KG1 (cell line): ENCODE measurements around the gene MMRN2.
"Not testable (repeated sequence)": the region's sequence is repeated elsewhere in the genome, so short reads cannot be mapped to it uniquely, and the experiment has no call there.

ENCODE experiments used
- DNase-seq: peaks from one replicate; lab custom pipeline; 2025; lab: John Stamatoyannopoulos, UW

The MMRN2 gene

DNA sequence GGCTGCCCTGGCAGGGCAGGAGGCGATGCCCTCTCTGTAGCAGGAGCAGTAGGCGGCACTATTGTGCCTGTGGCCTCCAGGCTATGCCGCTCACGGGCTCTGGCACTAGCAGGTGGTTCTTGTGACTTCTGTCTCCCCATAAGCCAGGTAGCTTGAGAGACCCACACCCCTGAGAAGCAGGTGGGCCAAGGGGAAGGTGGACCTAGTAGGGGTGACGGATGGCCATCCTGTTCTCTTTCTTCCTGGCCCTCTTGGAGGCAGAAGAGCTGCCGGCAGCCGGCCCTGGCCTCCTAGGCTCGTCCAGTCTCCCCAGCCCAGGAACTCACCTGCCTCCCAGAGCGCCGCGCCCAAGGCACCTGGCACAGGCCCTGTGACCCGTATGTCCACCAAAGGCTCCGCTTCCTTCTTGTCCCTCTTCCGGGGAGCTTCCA is 15.4 kb downstream of the MMRN2 start:
- DNase-seq = no peak

- DNase-seq = no peak
These were observed 16.0 kb downstream of the MMRN2 start for GRCh38 chr10:86941426-86941825.

DNA sequence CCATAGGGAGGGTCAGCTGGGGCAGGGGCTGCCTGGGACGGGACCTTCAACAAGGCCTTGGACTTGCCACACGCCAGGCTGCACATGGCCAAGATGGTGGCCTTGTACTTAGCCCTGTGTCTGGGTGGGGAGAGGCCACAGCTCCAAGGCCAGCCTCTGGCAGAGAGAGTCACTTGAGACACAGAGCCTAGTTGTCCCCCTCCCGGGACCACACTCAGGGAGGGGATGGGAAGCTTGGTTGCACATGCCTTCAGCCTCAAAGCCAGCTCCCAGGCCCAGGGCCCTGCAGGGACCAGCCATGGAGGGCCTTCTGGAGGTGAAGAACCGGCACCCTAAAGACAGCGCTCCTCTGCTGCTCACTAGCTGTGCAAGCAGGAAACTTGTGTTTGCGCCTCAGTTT is 16.7 kb downstream of the MMRN2 start:
- no peak for DNase-seq

GRCh38 chr10:86940076-86940475 is 17.3 kb downstream of the MMRN2 start:
- DNase-seq = not testable (repeated sequence)

DNA sequence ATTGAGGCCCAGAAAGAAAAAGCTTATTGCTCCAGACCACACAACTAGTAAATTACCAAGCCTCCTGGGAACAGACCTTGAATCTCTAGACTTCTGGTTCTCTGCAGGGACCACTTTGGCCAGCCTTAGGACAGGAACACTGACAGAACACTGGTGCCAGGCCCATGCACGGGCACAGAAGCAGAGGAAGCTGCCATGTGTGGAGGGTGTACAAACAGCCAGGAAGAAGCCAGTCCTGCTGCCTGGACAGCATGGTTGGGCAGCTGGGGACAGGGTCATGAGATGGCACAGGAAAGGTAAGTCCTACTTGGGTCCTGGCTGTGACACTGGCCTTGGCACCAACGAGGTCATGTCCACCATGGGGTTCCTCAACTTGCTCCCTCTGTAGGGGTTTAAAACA is 19.2 kb downstream of the MMRN2 start:
- no peak for DNase-seq

DNA sequence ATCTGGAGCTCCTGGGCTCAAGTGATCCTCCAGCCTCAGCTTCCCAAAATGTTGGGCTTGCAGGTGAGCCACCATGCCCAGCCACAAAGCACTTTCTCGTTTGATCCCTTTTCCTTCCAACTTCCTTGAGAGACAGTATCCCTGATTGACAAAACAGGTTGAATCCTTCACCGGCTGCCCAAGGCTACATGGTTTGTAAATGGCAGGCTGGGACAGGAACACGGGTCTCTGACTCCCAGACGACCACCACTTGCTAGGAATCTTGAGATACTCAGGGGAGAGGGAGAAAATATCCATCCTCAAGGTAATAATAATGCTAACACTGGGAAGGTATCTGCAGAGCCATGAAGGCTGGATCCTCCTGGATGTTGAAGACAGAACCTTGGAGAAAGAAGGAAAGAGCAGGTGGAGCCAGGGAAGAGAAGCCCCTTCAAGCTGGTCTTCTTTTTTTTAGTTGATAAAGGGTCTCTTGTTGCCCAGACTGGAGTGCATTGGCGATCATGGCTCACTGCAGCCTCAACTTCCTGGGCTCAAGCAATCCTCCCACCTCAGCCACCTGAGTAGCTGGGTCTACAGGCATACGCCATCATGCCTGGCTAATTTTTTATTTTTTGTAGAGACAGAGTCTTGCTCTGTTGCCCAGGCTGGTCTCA is 19.8 kb downstream of the MMRN2 start:
- no peak for DNase-seq

DNA sequence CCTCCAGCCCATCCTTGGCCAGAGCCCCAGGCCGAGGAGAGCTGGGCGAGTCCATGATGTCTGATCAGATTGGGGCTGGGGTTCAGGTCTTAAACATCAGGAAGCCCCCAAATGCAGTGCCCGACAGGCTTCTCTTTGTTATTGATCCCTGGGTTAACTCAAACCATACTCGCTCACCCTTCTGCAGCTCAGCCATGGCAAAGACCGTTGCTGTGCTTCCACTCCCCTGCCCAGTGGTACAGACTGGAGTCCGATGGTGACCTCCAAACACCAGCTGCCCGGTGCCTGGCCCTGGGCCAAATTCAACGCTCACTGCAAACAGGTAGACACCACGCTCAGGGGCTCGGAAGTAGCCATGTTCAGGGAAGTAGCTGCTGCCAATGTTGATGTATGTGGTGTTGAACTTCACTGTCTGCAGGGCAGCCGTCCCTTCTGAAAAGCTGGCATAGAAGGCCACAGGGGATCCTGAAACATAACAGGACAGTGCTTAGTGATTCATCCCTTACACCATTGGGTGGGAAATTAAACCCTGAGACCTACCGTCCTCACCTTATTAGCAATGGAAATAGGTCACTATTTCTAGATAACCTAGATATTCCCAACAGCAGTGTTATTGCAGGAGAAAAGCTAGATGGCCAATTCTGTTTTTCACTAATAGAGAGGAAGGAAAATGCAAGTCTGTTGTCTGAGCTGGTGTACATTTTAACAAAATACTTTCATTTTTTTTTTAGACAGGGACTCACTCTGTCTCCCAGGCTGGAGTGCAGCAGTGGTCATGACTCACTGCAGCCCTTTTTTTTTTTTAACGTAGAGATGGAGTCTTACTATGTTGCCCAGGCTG is 20.5 kb downstream of the MMRN2 start:
- no peak for DNase-seq

DNA sequence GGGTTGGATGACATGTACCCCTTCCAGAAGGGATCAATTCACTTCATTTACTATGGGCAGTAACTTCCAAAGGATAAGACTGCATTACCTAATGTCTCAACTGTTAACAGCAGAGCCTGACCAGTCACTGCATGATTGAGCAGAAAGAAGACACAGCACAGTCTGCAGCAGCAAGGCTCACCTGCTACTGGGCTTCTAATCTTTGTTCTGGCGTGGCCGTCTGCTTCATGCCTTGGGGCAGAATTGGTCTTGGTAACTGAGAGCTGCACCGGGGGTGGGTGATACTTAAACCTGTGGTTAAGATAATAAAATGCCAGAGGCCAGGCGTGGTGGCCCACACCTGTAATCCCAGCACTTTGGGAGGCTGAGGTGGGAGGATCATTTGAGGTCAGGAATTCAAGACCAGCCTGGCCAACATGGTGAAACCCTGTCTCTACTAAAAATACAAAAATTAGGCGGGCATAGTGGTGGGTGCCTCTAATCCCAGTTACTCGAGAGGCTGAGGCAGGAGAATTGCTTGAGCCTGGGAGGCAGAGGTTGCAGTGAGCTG is 23.2 kb downstream of the MMRN2 start:
- DNase-seq = not testable (repeated sequence)

- no peak for DNase-seq
These were observed 24.7 kb downstream of the MMRN2 start for GRCh38 chr10:86932674-86933073.

DNA sequence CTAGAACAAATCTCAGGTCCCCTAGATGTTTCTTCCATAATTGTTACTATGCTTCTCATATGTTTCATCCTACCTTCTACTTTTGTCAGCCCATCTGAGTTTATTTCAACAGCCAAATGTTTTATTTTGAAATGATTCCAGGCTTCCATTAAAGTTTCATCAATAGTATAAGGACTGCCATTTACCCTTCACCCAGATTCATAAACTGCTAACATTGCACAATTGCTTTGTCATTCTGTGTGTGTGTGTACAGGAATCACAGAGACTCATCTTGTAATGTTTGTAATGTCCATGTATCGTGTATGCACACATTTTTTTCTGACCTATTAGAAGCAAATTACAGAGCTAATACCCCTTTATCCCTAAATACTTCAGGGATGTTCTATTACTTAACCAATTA is 25.5 kb downstream of the MMRN2 start:
- DNase-seq = no peak

DNA sequence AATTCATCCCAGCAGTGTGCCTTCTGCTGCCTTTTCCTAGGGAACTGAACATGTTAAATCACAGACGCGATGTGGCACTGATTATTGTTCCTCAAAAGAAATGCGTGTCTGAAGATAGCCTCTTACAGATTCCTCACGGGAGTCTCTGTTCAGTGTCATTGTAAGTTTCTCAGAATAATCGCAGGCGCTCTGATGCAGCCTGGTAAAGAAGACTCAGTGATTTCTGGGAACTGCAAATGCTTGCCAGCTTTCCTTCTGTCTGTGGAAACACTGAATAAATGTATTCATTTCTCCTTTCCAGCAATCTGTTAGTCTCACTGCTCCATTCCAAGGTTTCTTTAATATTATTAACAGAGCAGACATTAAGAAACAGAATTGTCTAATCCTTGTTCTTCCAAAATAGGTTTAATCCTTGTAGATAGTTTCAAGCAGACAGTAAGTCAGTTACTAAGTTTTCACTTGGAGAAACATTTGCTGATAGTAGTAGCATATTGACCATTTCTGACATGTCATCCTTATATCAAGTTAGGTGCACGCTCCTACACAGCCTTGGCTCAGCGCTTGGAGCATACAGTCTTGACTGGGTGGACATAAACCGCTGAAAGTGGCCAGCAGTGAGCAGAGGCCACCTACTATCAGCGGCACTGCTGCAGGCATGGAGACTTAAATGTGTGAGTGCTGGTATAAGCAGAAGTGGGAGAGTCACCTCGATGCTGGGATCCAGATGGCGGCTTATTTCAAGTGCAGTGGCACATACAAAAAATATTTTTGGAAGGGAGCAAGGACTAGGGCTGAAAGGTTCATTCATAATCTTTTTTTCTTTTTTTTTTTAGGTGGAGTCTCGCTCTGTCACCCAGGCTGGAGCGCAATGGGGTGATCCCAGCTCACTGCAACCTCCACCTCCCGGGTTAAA is 27.7 kb downstream of the MMRN2 start:
- DNase-seq = no peak

GRCh38 chr10:86922553-86922961 is 34.9 kb downstream of the MMRN2 start:
- no peak for DNase-seq

- DNase-seq = no peak
These were observed 39.4 kb downstream of the MMRN2 start for GRCh38 chr10:86918022-86918471.

- DNase-seq = no peak
These were observed 42.7 kb downstream of the MMRN2 start for GRCh38 chr10:86914734-86915133.

- DNase-seq = no peak
These were observed 52.0 kb downstream of the MMRN2 start for GRCh38 chr10:86905429-86905828.

- DNase-seq = no peak
These were observed 52.8 kb downstream of the MMRN2 start for GRCh38 chr10:86904600-86904999.

- no peak for DNase-seq
These were observed 56.5 kb downstream of the MMRN2 start for GRCh38 chr10:86900955-86901354.

- peak; percentile 38 for DNase-seq
These were observed 57.6 kb downstream of the MMRN2 start for GRCh38 chr10:86899670-86900276.

DNA sequence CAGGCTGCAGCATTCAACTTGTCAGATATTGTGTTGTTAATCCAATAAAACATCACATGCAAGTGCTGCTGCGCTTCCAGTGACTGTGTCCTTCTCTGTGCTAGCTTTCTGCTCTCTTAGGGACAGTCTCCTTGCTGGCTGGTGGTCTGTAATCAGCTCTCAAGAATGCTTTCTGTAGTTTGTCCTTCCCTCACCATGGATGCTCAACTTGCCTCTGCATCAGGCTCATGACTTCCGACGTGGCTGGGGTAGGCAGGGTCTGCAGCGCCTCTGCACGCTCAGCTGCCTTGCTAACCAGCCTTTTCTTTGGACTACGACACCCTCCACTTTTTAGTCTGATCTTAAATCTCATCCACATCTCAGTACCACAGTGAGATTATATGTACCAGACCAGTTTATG is 58.3 kb downstream of the MMRN2 start:
- no peak for DNase-seq

- DNase-seq = no peak
These were observed 58.9 kb downstream of the MMRN2 start for GRCh38 chr10:86898511-86898910.

DNA sequence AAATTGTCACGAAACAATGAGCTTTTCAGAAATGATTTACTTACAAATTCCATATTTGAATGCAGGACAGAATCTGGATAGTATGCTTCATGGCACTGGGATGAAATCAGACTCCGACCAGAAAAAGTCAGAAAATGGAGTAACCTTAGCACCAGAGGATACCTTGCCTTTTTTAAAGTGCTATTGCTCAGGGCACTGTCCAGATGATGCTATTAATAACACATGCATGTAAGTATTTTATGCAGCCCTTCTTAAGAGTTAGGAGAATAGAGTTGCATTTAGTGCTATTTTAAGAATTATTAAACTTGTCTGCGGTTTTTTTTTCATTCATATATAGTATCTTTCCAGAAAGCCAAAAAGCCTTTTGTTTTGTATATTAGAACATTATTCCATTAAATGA is 67.4 kb downstream of the MMRN2 start:
- DNase-seq = no peak
